Measurements from ENCODE around the gene FAM240A.

FAM240A gene

DNA sequence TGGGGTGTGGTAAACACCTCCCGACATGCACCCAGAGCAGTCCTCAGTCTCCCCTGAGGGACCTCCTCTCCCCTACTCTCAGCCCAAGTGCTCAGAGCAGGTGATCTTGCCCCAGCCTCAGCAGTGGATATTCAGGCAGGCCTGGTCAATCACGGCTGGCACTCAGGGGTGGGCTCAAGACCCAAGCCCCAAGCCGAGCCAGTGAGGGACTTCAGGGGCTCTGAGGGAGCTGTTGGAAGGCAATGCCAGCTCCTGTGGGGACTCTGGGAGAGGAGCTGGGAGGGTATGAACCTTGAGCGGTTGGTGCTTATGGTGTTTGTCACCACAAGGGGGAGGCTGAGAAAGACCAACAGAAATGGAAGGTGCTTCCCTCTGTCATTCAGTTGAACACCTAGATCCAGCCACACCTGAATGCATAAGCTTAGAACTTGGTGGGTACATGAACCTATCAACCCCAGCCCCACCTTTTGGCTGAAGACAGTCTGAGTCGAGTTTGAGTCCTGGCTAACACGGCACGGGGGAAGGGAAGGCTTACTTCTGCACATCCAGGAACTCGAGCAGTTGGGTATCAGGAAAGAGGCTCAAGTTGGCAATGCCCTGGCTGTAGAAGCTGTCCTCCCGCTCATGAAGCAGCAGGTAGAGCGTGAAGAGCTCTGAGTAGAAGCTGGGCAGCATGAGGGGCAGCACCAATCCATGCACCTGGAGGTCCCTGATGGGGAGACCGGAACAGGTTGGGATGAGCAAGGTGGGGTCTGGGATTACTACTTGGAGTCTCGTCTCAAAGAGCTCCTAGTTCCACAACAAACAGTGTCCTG lies 61.9 kb downstream of the FAM240A start:
- no peak for DNase-seq (ENCODE audit: low read depth, low spot score)

DNA sequence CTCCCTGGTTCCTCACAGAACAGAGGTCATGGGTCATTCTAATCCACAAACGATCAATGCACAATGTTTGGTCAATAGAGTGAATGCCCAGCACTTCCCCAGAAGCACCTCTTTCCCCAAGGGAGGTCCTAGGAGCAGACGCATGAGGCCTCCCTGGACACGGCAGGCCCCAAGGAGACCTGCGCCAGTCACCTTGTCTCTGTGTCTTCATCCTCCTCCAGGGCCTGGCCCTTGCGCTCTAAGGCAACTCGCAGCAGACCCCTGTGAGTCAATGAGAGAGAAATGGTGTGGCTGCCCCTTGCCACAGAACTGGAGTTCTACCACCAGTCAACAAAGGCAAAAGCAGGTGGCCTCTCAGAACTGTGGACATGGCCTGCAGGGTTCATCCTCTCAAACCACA lies 63.1 kb downstream of the FAM240A start:
- no peak for DNase-seq (ENCODE audit: low read depth, low spot score)
